Liver (tissue), 9 donors: Measurements from ENCODE around the gene ATP13A1. TPM values are rescaled to one million over a fixed set of nuclear protein-coding genes. Genes with fewer than 3 reads are reported as not detected.

ENCODE experiments used
- DNase-seq: peaks from one replicate; pipeline ENCODE4 v3.0.0-alpha.2; 2017; ENCODE audit warnings: low spot score
- H3K27ac ChIP-seq, 2 donors: one replicate each; pipeline ENCODE4 v1.7.0; 2013; ENCODE audit warnings: inconsistent platforms in 2 of 2, low read length in 2 of 2, control low read depth in 1 of 2, low read depth in 1 of 2, mild to moderate bottlenecking in 1 of 2
- H3K27me3 ChIP-seq, 4 donors: one replicate each; pipeline versions ENCODE4 v1.6.1 to v1.7.0; 2013; ENCODE audit warnings: low read length in 3 of 4, inconsistent platforms in 1 of 4, mild to moderate bottlenecking in 1 of 4, moderate library complexity in 1 of 4; ENCODE audit not compliant: control insufficient read depth in 4 of 4, insufficient read depth in 4 of 4
- H3K36me3 ChIP-seq, 4 donors: one replicate each; pipeline versions ENCODE4 v1.6.1 to v1.7.0; 2013; ENCODE audit warnings: low read length in 3 of 4, mild to moderate bottlenecking in 3 of 4, low read depth in 1 of 4, moderate library complexity in 1 of 4; ENCODE audit not compliant: control insufficient read depth in 4 of 4, insufficient read depth in 3 of 4
- H3K4me1 ChIP-seq, 4 donors: one replicate each; pipeline versions ENCODE4 v1.6.1 to v1.7.0; 2013; ENCODE audit warnings: low read length in 3 of 4, mild to moderate bottlenecking in 3 of 4, moderate library complexity in 1 of 4; ENCODE audit not compliant: control insufficient read depth in 4 of 4, insufficient read depth in 4 of 4
- H3K4me3 ChIP-seq, 3 donors: one replicate each; pipeline versions ENCODE4 v1.6.1 to v1.7.0; 2013; ENCODE audit warnings: low read length in 3 of 3, control low read depth in 1 of 3, low read depth in 1 of 3, mild to moderate bottlenecking in 1 of 3
- H3K9ac ChIP-seq, 2 donors: one replicate each; pipeline ENCODE4 v1.7.0; 2013; ENCODE audit warnings: low read length in 2 of 2, mild to moderate bottlenecking in 2 of 2, moderate library complexity in 2 of 2, control low read depth in 1 of 2, low read depth in 1 of 2
- H3K9me3 ChIP-seq, 4 donors: one replicate each; pipeline versions ENCODE4 v1.6.1 to v1.7.0; 2013; ENCODE audit warnings: low read length in 3 of 4; ENCODE audit not compliant: control insufficient read depth in 4 of 4
- FOXA2 ChIP-seq: IDR thresholded peaks from 2 replicates; pipeline ENCODE4 v1.6.1; 2016; ENCODE audit warnings: antibody characterized with exemption
- GABPA ChIP-seq, 2 donors: IDR thresholded peaks in 1 of 2; conservative IDR thresholded peaks in 1 of 2; 2 replicates each; pipeline ENCODE4 v1.6.1; 2016; ENCODE audit warnings: antibody characterized with exemption in 2 of 2, mild to moderate bottlenecking in 1 of 2, moderate library complexity in 1 of 2
- HNF4G ChIP-seq: IDR thresholded peaks from 2 replicates; pipeline ENCODE4 v1.6.1; 2016; ENCODE audit warnings: antibody characterized with exemption
- NR2F2 ChIP-seq: IDR thresholded peaks from 2 replicates; pipeline ENCODE4 v1.6.1; 2016; ENCODE audit warnings: antibody characterized with exemption
- RAD21 ChIP-seq, 2 donors: IDR thresholded peaks; 2 replicates each; pipeline ENCODE4 v1.6.1; 2016; ENCODE audit warnings: antibody characterized with exemption in 2 of 2, mild to moderate bottlenecking in 2 of 2
- RXRA ChIP-seq, 2 donors: IDR thresholded peaks; 2 replicates each; pipeline ENCODE4 v1.6.1; 2017 to 2018; ENCODE audit warnings: antibody characterized with exemption in 2 of 2, mild to moderate bottlenecking in 1 of 2
- TAF1 ChIP-seq: conservative IDR thresholded peaks from 2 replicates; pipeline ENCODE4 v1.6.1; 2016; ENCODE audit warnings: antibody characterized with exemption, mild to moderate bottlenecking
- YY1 ChIP-seq: IDR thresholded peaks from 2 replicates; pipeline ENCODE4 v1.6.1; 2016; ENCODE audit warnings: antibody characterized with exemption, mild to moderate bottlenecking
- WGBS: extraction: QIAGEN DNeasy Blood & Tissue Kit; methylation state at CpG from one replicate; pipeline ENCODE4 v1.1.7; 2013; 5-methylcytosine and 5-hydroxymethylcytosine counted together
- polyA plus RNA-seq, 2 donors: library from polyadenylated mRNA; stranded (reverse) in 1 of 2; unstranded in 1 of 2; fragments of 200-250 nt in 1 of 2; fragments of >200 nt in 1 of 2; fragmentation: Nextera tagmentation in 1 of 2; extraction: Ambion mirVana in 1 of 2; gene quantifications; one replicate each; pipeline versions ENCODE4 v1.2.1 to v1.2.3, GENCODE V29; 2013 to 2015
- total RNA-seq, 2 donors: library from RNA; depleted of rRNA; stranded (reverse); fragments of >200 nt; gene quantifications; one replicate each; pipeline ENCODE4 v1.2.3, GENCODE V29; 2014
- TF ChIP-seq, protein P1 (sequence below): IDR thresholded peaks from 2 replicates; pipeline ENCODE4 v1.6.1; 2016; ENCODE audit warnings: antibody characterized with exemption, mild to moderate bottlenecking
- donor health status: healthy.
- donor health status: healthy.
- donor health status: healthy.
- donor health status: healthy.
- donor health status: healthy.

Gene ATP13A1
- total and polyA plus RNA-seq, 4 donors, result 15.1 to 36.5 (median 20.5) TPM

DNA sequence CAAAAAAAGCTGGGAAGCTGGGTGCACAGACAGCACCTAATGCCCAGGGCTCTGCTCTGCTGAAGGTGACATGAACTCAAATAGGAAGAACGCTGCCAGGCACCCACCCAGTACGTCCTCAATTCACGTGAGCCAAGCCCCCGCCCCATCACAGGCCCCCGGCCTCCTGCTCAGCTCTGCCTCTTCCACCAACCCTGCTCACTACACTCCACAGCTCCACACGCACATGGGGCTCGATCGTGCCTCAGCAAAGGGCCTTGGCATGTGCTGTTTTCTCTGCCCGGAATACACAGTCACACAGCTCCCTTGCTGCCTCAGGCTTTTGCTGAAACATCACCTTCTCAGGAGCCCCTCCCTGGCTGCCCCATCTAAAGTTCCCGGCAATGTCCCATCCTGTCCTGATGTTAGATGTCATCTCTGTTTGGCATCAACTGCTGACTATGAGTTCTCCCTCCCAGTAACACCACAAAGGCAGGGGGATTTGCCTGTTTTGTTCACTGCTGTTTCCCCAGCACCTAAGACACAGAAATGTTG lies 2.3 kb downstream of the ATP13A1 start:
- H3K4me3 ChIP-seq, result no peak overlapping the region
- no peaks in the 10 kb centered on the region for H3K9me3 ChIP-seq
- WGBS, result 90% methylated on average over 10 of the region's 10 CpGs
- no peak for DNase-seq
- peaks cover 11 to 33% (median 22%) of the 10 kb centered on the region in 4 donors for H3K36me3 ChIP-seq
- peaks cover 4 to 20% (median 17%) of the 10 kb centered on the region in 4 donors for H3K4me1 ChIP-seq
- no peaks in the 10 kb centered on the region for H3K27me3 ChIP-seq
- no peak overlapping the region for H3K9ac ChIP-seq
- TF ChIP-seq NR2F2, result no peak
- no peak for TF ChIP-seq GABPA (IDR thresholded peaks at IDR 0.05 in 1 of 2, conservative IDR thresholded peaks at IDR 0.05 in 1 of 2)
- TF ChIP-seq, protein P1, sequence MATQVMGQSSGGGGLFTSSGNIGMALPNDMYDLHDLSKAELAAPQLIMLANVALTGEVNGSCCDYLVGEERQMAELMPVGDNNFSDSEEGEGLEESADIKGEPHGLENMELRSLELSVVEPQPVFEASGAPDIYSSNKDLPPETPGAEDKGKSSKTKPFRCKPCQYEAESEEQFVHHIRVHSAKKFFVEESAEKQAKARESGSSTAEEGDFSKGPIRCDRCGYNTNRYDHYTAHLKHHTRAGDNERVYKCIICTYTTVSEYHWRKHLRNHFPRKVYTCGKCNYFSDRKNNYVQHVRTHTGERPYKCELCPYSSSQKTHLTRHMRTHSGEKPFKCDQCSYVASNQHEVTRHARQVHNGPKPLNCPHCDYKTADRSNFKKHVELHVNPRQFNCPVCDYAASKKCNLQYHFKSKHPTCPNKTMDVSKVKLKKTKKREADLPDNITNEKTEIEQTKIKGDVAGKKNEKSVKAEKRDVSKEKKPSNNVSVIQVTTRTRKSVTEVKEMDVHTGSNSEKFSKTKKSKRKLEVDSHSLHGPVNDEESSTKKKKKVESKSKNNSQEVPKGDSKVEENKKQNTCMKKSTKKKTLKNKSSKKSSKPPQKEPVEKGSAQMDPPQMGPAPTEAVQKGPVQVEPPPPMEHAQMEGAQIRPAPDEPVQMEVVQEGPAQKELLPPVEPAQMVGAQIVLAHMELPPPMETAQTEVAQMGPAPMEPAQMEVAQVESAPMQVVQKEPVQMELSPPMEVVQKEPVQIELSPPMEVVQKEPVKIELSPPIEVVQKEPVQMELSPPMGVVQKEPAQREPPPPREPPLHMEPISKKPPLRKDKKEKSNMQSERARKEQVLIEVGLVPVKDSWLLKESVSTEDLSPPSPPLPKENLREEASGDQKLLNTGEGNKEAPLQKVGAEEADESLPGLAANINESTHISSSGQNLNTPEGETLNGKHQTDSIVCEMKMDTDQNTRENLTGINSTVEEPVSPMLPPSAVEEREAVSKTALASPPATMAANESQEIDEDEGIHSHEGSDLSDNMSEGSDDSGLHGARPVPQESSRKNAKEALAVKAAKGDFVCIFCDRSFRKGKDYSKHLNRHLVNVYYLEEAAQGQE, result no peak
- TF ChIP-seq RAD21 (IDR thresholded peaks at IDR 0.05), result no peak
- no peak for TF ChIP-seq FOXA2
- no peak overlapping the region for H3K27ac ChIP-seq

DNA sequence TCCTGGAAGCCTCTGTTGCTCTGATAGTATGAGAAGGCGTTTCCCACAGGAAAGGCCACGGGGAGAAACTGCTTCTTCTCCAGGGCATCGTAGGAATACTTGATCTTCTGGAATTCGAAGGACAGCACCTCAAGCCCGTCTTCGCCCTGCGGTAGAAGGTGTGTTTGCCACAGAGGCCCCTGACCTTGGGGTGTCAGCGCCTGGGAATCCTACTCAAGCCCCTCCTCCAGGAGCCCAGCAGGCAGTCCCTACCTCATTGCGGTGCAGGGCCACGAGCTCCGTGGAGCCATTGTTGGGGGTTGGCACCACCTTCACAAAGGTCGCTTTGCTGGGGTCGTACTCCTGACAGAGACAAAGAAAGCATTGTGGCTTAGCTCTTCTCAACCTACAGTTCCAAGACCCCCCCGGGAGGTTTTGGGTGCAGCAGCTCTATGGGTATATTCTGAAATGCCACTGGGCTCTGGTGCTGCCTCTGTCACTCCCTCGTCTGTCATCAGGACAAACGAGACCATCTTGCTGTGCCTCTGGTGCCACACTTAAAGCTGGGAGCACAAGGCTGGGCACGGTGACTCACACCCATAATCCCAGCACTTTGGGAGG lies 3.7 kb downstream of the ATP13A1 start:
- no peaks in the 10 kb centered on the region for H3K27me3 ChIP-seq
- H3K4me1 ChIP-seq, result peaks cover 4 to 20% (median 17%) of the 10 kb centered on the region in 4 donors
- no peak for DNase-seq
- no peak overlapping the region for H3K4me3 ChIP-seq
- no peak overlapping the region for H3K9ac ChIP-seq
- peaks cover 22 to 47% (median 32%) of the 10 kb centered on the region in 4 donors for H3K36me3 ChIP-seq
- no peaks in the 10 kb centered on the region for H3K9me3 ChIP-seq
- H3K27ac ChIP-seq, result no peak overlapping the region
- WGBS, result 92% methylated on average over 17 of the region's 17 CpGs
- TF ChIP-seq RXRA (IDR thresholded peaks at IDR 0.05) (no peak), TAF1 (no peak)
- TF ChIP-seq, protein P1, result no peak

DNA sequence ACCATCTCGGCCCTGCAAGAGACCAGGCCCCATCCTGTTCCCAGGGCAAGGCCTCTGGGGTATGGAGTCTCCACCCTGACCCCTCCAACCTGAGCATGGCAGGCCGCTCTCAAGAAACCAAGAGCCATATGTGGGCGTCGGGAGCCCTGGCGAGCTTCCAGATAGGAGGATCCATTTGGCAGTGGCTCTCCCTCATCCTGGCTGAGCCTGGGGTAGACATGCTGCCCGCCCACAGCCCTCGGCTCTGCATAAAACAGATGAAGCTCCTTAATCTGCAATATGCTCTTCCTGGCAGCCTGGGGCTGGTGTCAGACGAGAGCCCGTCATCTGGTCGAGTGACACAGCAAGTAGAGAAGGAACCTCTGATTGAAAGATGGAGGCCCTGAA lies 6.1 kb downstream of the ATP13A1 start:
- Histone ChIP-seq H3K4me3 (no peak overlapping the region), H3K27ac (no peak overlapping the region), H3K36me3 (peaks cover 24 to 71% (median 46%) of the 10 kb centered on the region in 4 donors), H3K9ac (no peak overlapping the region), H3K27me3 (no peaks in the 10 kb centered on the region), H3K4me1 (peaks cover 3 to 14% (median 12%) of the 10 kb centered on the region in 4 donors), H3K9me3 (no peaks in the 10 kb centered on the region)
- TF ChIP-seq YY1 (no peak), HNF4G (no peak), RXRA (IDR thresholded peaks at IDR 0.05) (no peak)
- DNase-seq, result no peak
- WGBS, result 88% methylated on average over 10 of the region's 10 CpGs
